ENCODE data around the gene UBTD2. TPM values are rescaled to one million over a fixed set of nuclear protein-coding genes. Genes with fewer than 3 reads are reported as not detected.

UBTD2 gene
- total RNA-seq, 2 experiments from 2014 or later: 4.6 to 4.9 TPM

GRCh38 chr5:172267943-172268342 lies 15.6 kb downstream of the UBTD2 start:
- Mint-ChIP-seq H3K27me3 (no peaks in the 10 kb centered on the region), H3K27ac (no peak overlapping the region), H3K36me3 (peaks cover 5% of the 10 kb centered on the region), H3K4me3 (no peak overlapping the region), H3K4me1 (ENCODE audit: low read depth) (peaks cover 7% of the 10 kb centered on the region), H3K9me3 (no peaks in the 10 kb centered on the region)
- DNase-seq: no peak
- POLR2A ChIA-PET: no interaction called here
- intact Hi-C loops (cut with micrococcal nuclease): no loop called here
- CTCF ChIA-PET: no interaction called here

DNA sequence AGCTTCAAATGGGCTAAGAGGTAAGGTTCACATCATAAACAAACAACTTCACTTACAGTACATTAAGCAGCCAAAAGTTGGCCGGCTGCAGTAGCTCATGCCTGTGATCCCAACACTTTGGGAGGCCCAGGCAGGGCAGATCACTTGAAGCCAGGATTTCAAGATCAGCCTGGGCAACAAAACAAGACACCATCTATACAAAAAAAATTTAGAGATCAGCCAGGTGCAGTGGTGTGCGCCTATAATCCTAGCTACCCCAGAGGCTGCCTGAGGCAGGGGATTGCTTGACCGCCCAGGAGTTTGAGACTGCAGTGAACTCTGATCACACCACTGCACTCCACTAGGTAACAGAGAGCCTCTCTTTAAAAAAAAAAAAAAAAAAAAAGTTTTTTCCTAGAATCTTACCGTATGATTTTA lies 16.9 kb downstream of the UBTD2 start:
- intact Hi-C loops (cut with micrococcal nuclease): no loop called here
- CTCF ChIA-PET: no interaction called here
- DNase-seq: no peak
- peaks cover 2% of the 10 kb centered on the region for H3K4me1 Mint-ChIP-seq (ENCODE audit: low read depth)
- POLR2A ChIA-PET: no interaction called here
- H3K9me3 Mint-ChIP-seq: no peaks in the 10 kb centered on the region
- H3K27ac Mint-ChIP-seq: no peak overlapping the region
- H3K27me3 Mint-ChIP-seq: no peaks in the 10 kb centered on the region
- H3K4me3 Mint-ChIP-seq: no peak overlapping the region
- H3K36me3 Mint-ChIP-seq: peaks cover 5% of the 10 kb centered on the region

DNA sequence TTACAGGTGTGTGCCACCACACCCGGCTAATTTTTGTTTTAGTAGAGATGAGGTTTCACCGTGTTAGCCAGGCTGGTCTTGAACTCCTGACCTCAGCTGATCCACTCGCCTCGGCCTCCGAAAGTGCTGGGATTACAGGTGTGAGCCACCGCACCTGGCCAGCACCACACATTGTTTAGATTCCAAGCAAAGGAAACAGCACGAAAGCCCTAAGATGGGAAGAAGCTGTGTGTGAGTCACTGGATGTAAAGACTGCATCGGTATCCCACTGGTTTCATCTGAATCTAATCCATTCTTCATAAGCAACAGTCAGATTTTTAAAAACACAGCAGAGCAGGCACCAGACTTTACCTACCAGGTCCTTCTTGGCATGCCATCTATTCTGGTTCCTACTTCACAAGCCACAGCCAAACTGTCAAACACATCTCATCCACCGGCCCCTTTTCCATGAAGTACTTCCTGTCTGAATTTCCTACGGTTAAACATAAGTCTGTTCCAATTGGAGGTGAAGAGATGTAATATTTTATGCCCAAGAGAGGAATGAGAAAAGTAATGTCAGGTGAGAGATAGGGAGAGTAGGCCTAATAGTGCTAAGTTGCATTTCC lies 17.4 kb downstream of the UBTD2 start:
- POLR2A ChIA-PET: no interaction called here

DNA sequence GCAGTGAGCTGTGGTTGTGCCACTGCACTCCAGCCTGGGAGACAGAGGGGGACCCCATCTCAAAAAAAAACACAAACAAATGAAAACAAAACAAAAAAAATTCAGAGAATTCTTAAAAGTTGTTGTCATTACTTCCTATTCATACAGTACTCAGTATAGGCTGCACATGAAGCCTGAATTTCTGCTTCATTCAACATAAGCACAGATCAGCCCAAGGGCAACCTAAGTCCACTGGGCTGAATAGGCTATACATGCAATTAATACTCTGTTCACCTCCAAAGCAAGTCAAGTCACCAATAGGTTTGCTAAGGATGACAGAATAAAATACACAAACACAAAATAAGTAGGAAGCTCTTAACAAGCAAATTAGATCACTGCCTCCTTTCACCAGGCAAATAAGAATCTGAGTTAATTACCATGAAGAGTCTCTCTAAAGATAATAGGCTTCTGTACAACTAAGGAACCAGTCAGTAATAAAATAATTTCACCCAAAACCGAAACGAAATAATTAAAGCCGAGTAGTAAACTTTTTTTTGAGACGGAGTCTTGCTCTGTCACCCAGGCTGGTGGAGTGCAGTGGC lies 18.7 kb downstream of the UBTD2 start:
- ChIA-PET POLR2A (no interaction called here), CTCF (no interaction called here)
- DNase-seq: no peak
- H3K27me3 Mint-ChIP-seq: no peaks in the 10 kb centered on the region
- peaks cover 5% of the 10 kb centered on the region for H3K36me3 Mint-ChIP-seq
- H3K27ac Mint-ChIP-seq: no peak overlapping the region
- intact Hi-C loops (cut with micrococcal nuclease): no loop called here
- H3K9me3 Mint-ChIP-seq: no peaks in the 10 kb centered on the region
- peaks cover 1% of the 10 kb centered on the region for H3K4me1 Mint-ChIP-seq (ENCODE audit: low read depth)
- no peak overlapping the region for H3K4me3 Mint-ChIP-seq

More for the DNA sequence above, 17.4 kb downstream of the UBTD2 start:
- CTCF ChIA-PET: no interaction called here
- no peaks in the 10 kb centered on the region for H3K27me3 Mint-ChIP-seq
- H3K9me3 Mint-ChIP-seq: no peaks in the 10 kb centered on the region
- DNase-seq: no peak
- peaks cover 1% of the 10 kb centered on the region for H3K4me1 Mint-ChIP-seq (ENCODE audit: low read depth)
- intact Hi-C loops (cut with micrococcal nuclease): no loop called here
- peaks cover 5% of the 10 kb centered on the region for H3K36me3 Mint-ChIP-seq
- no peak overlapping the region for H3K27ac Mint-ChIP-seq
- no peak overlapping the region for H3K4me3 Mint-ChIP-seq

GRCh38 chr5:172255444-172255843 lies 28.1 kb downstream of the UBTD2 start:
- intact Hi-C loops (cut with micrococcal nuclease): no loop called here
- Mint-ChIP-seq H3K36me3 (peaks cover 27% of the 10 kb centered on the region), H3K9me3 (peaks cover 31% of the 10 kb centered on the region), H3K4me1 (ENCODE audit: low read depth) (no peaks in the 10 kb centered on the region), H3K27ac (no peak overlapping the region), H3K27me3 (no peaks in the 10 kb centered on the region), H3K4me3 (no peak overlapping the region)
- CTCF ChIA-PET: no interaction called here
- POLR2A ChIA-PET: no interaction called here
- DNase-seq: no peak

- H3K27me3 Mint-ChIP-seq: no peaks in the 10 kb centered on the region
- ChIA-PET POLR2A (no interaction called here), CTCF (no interaction called here)
- peaks cover 31% of the 10 kb centered on the region for H3K9me3 Mint-ChIP-seq
- intact Hi-C loops (cut with micrococcal nuclease): no loop called here
- no peaks in the 10 kb centered on the region for H3K4me1 Mint-ChIP-seq (ENCODE audit: low read depth)
- no peak overlapping the region for H3K4me3 Mint-ChIP-seq
- H3K27ac Mint-ChIP-seq: no peak overlapping the region
- DNase-seq: no peak
- peaks cover 32% of the 10 kb centered on the region for H3K36me3 Mint-ChIP-seq
These were observed 31.1 kb downstream of the UBTD2 start for GRCh38 chr5:172252501-172252900.

DNA sequence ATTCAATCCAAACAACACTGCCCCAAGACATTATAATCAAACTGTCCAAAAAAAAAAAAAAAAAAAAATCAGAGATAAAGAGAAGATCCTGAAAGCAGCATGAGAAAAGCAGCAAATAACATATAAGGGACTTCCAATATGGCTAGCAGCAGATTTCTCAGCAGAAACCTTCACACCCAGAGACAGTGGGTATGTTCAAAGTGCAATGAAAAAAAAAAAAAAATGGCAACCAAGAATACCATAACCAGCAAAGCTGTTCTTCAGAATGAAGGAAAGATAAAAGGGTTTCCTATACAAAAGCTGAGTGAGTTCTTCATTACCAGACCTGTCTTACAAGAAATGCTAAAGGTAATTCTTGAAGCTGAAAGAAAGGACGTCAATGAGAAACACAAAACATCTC lies 32.1 kb downstream of the UBTD2 start:
- Mint-ChIP-seq H3K36me3 (peaks cover 27% of the 10 kb centered on the region), H3K9me3 (peaks cover 31% of the 10 kb centered on the region), H3K27me3 (no peaks in the 10 kb centered on the region), H3K27ac (no peak overlapping the region), H3K4me1 (ENCODE audit: low read depth) (no peaks in the 10 kb centered on the region), H3K4me3 (no peak overlapping the region)
- intact Hi-C loops (cut with micrococcal nuclease): no loop called here
- ChIA-PET POLR2A (no interaction called here), CTCF (no interaction called here)
- no peak for DNase-seq

DNA sequence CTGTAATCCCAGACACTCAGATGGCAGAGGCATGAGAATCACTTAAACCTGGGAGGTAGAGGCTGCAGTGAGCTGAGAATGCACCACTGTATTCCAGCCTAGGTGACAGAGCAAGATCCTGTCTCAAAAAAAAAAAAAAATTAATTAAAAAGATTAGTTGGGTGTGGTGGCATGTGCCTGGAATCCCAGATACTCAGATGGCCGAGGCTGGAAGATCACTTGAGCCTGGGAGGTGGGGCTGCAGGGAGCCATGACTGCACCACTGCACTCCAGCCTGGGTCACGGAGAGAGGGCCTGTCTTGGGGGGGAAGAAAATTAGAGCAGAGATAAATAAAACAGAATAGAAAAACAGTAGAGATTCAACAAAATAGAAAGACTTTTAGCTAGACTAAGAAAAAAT lies 34.9 kb downstream of the UBTD2 start:
- Mint-ChIP-seq H3K4me1 (ENCODE audit: low read depth) (peaks cover 3% of the 10 kb centered on the region), H3K27me3 (no peaks in the 10 kb centered on the region), H3K27ac (no peak overlapping the region), H3K9me3 (peaks cover 28% of the 10 kb centered on the region), H3K4me3 (no peak overlapping the region), H3K36me3 (peaks cover 25% of the 10 kb centered on the region)
- POLR2A ChIA-PET: no interaction called here
- no peak for DNase-seq
- intact Hi-C loops (cut with micrococcal nuclease): no loop called here
- CTCF ChIA-PET: no interaction called here

GRCh38 chr5:172245703-172246125 lies 37.9 kb downstream of the UBTD2 start:
- no peaks in the 10 kb centered on the region for H3K27me3 Mint-ChIP-seq
- ChIA-PET POLR2A (no interaction called here), CTCF (interaction anchor here (1.1 kb wide), 1 partner anchor 37 kb away, joined by 3 read pairs; no protein-coding TSS in a partner anchor)
- no peak overlapping the region for H3K4me3 Mint-ChIP-seq
- no peak overlapping the region for H3K27ac Mint-ChIP-seq
- H3K9me3 Mint-ChIP-seq: peaks cover 9% of the 10 kb centered on the region
- peaks cover 6% of the 10 kb centered on the region for H3K4me1 Mint-ChIP-seq (ENCODE audit: low read depth)
- intact Hi-C loops (cut with micrococcal nuclease): no loop called here
- H3K36me3 Mint-ChIP-seq: peaks cover 18% of the 10 kb centered on the region
- no peak for DNase-seq

DNA sequence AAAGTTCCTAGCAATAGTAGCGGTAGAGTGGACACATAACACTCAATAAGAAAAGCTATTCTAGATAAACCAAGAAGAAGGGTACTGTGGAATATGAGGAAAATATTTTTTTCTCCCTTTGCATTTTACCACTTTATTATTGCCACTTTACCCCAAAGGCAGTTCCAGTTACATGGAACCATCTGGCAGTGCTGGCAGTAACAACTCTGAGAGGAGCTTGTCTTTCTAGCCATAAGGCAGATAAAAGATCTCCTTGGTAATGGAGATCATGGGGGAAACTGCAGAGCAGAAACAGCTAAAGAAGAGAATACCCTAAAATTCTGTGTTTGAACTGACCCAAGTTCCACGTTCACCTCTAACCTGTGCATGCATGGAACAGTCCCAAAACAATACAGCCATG lies 38.5 kb downstream of the UBTD2 start:
- intact Hi-C loops (cut with micrococcal nuclease): no loop called here
- ChIA-PET POLR2A (no interaction called here), CTCF (interaction anchor here (1.1 kb wide), 1 partner anchor 38 kb away, joined by 3 read pairs; no protein-coding TSS in a partner anchor)
- Mint-ChIP-seq H3K4me1 (ENCODE audit: low read depth) (peaks cover 6% of the 10 kb centered on the region), H3K27me3 (no peaks in the 10 kb centered on the region), H3K27ac (no peak overlapping the region), H3K9me3 (peaks cover 3% of the 10 kb centered on the region), H3K4me3 (no peak overlapping the region), H3K36me3 (peaks cover 15% of the 10 kb centered on the region)
- DNase-seq: no peak

- DNase-seq: peak; percentile 26
- no peak overlapping the region for H3K4me3 Mint-ChIP-seq
- no peaks in the 10 kb centered on the region for H3K9me3 Mint-ChIP-seq
- intact Hi-C loops (cut with micrococcal nuclease): no loop called here
- ChIA-PET CTCF (no interaction called here), POLR2A (interaction anchor here (0.7 kb wide), 1 partner anchor 85 kb away, joined by 3 read pairs; no protein-coding TSS in a partner anchor)
- H3K27ac Mint-ChIP-seq: no peak overlapping the region
- H3K27me3 Mint-ChIP-seq: no peaks in the 10 kb centered on the region
- peaks cover 8% of the 10 kb centered on the region for H3K36me3 Mint-ChIP-seq
- H3K4me1 Mint-ChIP-seq (ENCODE audit: low read depth): peaks cover 14% of the 10 kb centered on the region
These were observed 40.3 kb downstream of the UBTD2 start for GRCh38 chr5:172243302-172243701.

- peak overlapping the region; percentile 1 for H3K27ac Mint-ChIP-seq
- no peak for DNase-seq
- peaks cover 5% of the 10 kb centered on the region for H3K36me3 Mint-ChIP-seq
- no peaks in the 10 kb centered on the region for H3K27me3 Mint-ChIP-seq
- ChIA-PET POLR2A (no interaction called here), CTCF (no interaction called here)
- H3K4me1 Mint-ChIP-seq (ENCODE audit: low read depth): peaks cover 43% of the 10 kb centered on the region
- no peak overlapping the region for H3K4me3 Mint-ChIP-seq
- H3K9me3 Mint-ChIP-seq: no peaks in the 10 kb centered on the region
- intact Hi-C loops (cut with micrococcal nuclease): loop anchor here (5.0 kb wide), 1 partner anchor 39 kb away; no protein-coding TSS in a partner anchor
These were observed 45.2 kb downstream of the UBTD2 start for GRCh38 chr5:172238334-172238733.

All from activated CD4-positive, alpha-beta memory T cell treated with anti-CD3 and anti-CD28 coated beads for 36 hours (primary cell).